T-helper 1 cell treated with Interleukin-12 subunit alpha and Interleukin-12 subunit beta and Interleukin-4 antibody, amounts not matched to agents 30 ng/mL and 1 ng/mL, for 36 hours (primary cell): ENCODE measurements around the gene SLU7. TPM values are rescaled to one million over a fixed set of nuclear protein-coding genes. Genes with fewer than 3 reads are reported as not detected.

Source experiments
- intact Hi-C: fragments of 100-400 bp; cut with micrococcal nuclease; formaldehyde crosslinking; loops from one replicate; pipeline ENCODE4 v1.15.1; 2024
- total RNA-seq: library from RNA; stranded (reverse); gene quantifications from 2 replicates; pipeline ENCODE4 v1.2.3, GENCODE V29; 2022

SLU7 gene
- total RNA-seq, 1 donor from 2014 or later: 55.2 TPM

- intact Hi-C loops: no loop called here
Observed at GRCh38 chr5:160451281-160451680, 32.4 kb upstream of the SLU7 start.

- intact Hi-C loops: loop anchor here (1.0 kb wide), 1 partner anchor 17 kb away; no protein-coding TSS in a partner anchor
Observed at GRCh38 chr5:160450164-160450932, 31.5 kb upstream of the SLU7 start.

GRCh38 chr5:160449458-160449857 lies 30.6 kb upstream of the SLU7 start:
- intact Hi-C loops: no loop called here

- intact Hi-C loops: no loop called here
Observed at GRCh38 chr5:160448886-160449285, 30.0 kb upstream of the SLU7 start.

GRCh38 chr5:160445751-160446150 lies 26.9 kb upstream of the SLU7 start:
- intact Hi-C loops: loop anchor here (1.0 kb wide), 1 partner anchor 10 kb away; no protein-coding TSS in a partner anchor

- intact Hi-C loops: no loop called here
Observed at GRCh38 chr5:160445132-160445531, 26.3 kb upstream of the SLU7 start.

GRCh38 chr5:160444407-160444806 lies 25.5 kb upstream of the SLU7 start:
- intact Hi-C loops: no loop called here

- intact Hi-C loops: no loop called here
Observed at GRCh38 chr5:160442824-160443431, 24.0 kb upstream of the SLU7 start.

- intact Hi-C loops: no loop called here
Observed at GRCh38 chr5:160441311-160441781, 22.5 kb upstream of the SLU7 start.

- intact Hi-C loops: loop anchor here (1.0 to 10.0 kb wide), 11 partner anchors 20 to 1108 kb away; partner anchors contain the start of genes GABRB2 and SLU7
Observed at GRCh38 chr5:160439205-160439600, 20.3 kb upstream of the SLU7 start.

GRCh38 chr5:160438316-160439204 lies 19.7 kb upstream of the SLU7 start:
- intact Hi-C loops: loop anchor here (1.0 to 10.0 kb wide), 11 partner anchors 19 to 1109 kb away; partner anchors contain the start of genes GABRB2 and SLU7

GRCh38 chr5:160437271-160437670 lies 18.4 kb upstream of the SLU7 start:
- intact Hi-C loops: loop anchor here (5.0 to 10.0 kb wide), 5 partner anchors 188 to 1110 kb away; partner anchors contain the start of gene GABRB2

- intact Hi-C loops: loop anchor here (5.0 to 10.0 kb wide), 5 partner anchors 188 to 1111 kb away; partner anchors contain the start of gene GABRB2
Observed at GRCh38 chr5:160436661-160437060, 17.8 kb upstream of the SLU7 start.

- intact Hi-C loops: loop anchor here (5.0 to 10.0 kb wide), 5 partner anchors 189 to 1111 kb away; partner anchors contain the start of gene GABRB2
Observed at GRCh38 chr5:160436017-160436416, 17.1 kb upstream of the SLU7 start.

- intact Hi-C loops: loop anchor here (5.0 to 10.0 kb wide), 5 partner anchors 189 to 1112 kb away; partner anchors contain the start of gene GABRB2
Observed at GRCh38 chr5:160435532-160435931, 16.7 kb upstream of the SLU7 start.

- intact Hi-C loops: loop anchor here (10.0 kb wide), 2 partner anchors 191 to 251 kb away; no protein-coding TSS in a partner anchor
Observed at GRCh38 chr5:160434022-160434531, 15.2 kb upstream of the SLU7 start.

GRCh38 chr5:160432787-160433186 lies 13.9 kb upstream of the SLU7 start:
- intact Hi-C loops: loop anchor here (10.0 kb wide), 2 partner anchors 192 to 252 kb away; no protein-coding TSS in a partner anchor

- intact Hi-C loops: loop anchor here (10.0 kb wide), 2 partner anchors 193 to 253 kb away; no protein-coding TSS in a partner anchor
Observed at GRCh38 chr5:160432196-160432595, 13.3 kb upstream of the SLU7 start.

- intact Hi-C loops: loop anchor here (10.0 kb wide), 1 partner anchor 653 kb away; no protein-coding TSS in a partner anchor
Observed at GRCh38 chr5:160427607-160428006, 8.7 kb upstream of the SLU7 start.

GRCh38 chr5:160423099-160423498 lies 4.2 kb upstream of the SLU7 start:
- intact Hi-C loops: loop anchor here (5.0 to 10.0 kb wide), 2 partner anchors 648 to 1124 kb away; partner anchors contain the start of gene GABRB2
